NCI-H82 (cell line): Measurements from ENCODE around the gene VCX3A.
"Not testable (repeated sequence)": the region's sequence is repeated elsewhere in the genome, so short reads cannot be mapped to it uniquely, and the experiment has no call there.

Experiments used
- DNase-seq: peaks from one replicate; lab custom pipeline; 2025; lab: John Stamatoyannopoulos, UW

Gene VCX3A

DNA sequence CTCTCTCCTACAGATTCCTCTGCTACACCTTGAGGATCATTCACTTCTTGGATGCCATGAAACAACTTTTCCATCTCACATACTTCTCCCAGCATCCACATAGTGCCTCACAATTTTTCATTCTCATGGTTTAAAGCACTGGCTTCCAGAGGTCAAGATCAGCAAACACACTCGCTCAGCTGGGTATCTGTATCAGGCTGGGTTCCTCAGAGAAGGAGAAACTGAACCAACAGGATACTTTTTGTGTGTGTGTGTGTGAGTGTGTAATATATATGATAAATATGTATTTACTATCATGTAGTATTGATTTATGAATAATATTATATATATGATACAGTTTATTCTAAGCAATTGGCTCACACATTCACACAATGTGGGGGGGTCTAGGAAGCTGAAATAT, at the start of gene VCX3A:
Gene VCX3A, minus strand, starts transcription at position 101 of the 400 bp plus-strand sequence. CDS start 621 bp downstream, outside the sequence.
- not testable (repeated sequence) for DNase-seq

DNA sequence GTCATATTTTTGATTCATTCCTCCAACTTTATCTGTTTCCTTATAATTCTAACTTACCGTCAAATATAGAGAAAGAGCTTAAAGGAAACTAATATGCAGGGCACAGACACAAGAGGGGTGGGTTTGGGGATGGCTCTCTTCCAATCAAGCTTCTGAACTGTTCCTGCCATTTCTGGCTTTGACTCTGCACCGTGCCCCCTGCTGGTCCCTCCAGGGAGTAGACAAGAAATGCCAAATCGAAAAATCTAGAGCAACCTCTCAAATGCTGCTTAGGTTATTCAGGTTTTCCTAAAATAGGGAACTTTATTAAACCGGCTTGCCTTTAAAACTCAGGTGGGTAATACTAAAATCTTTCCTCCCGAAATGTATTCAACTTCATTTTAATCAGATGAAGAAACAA, 39.8 kb upstream of the VCX3A start:
- DNase-seq, result peak; percentile 6

- DNase-seq, result no peak
These were observed 33.1 kb upstream of the VCX3A start for GRCh38 chrX:6568031-6568430.

DNA sequence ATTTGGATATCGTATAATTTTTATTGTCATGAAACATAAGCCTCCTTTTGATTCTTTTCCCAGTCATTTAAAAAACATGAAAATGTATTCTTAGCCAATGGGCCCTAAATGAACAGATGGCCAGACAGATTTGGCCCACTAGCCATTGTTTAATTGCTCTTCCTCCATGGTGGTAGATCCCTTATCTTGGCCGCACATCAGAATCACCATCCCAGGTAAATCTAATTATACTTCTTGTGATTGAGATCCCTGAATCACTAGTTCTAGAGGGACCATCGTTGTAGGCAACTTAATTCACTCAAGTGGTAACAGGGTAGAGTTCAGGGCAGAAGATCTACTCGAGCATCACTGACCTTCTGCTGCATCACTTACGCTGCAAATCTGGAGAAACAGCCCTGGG, 24.1 kb upstream of the VCX3A start:
- DNase-seq, result peak; percentile 30

GRCh38 chrX:6557690-6558089, 22.8 kb upstream of the VCX3A start:
- DNase-seq, result no peak

DNA sequence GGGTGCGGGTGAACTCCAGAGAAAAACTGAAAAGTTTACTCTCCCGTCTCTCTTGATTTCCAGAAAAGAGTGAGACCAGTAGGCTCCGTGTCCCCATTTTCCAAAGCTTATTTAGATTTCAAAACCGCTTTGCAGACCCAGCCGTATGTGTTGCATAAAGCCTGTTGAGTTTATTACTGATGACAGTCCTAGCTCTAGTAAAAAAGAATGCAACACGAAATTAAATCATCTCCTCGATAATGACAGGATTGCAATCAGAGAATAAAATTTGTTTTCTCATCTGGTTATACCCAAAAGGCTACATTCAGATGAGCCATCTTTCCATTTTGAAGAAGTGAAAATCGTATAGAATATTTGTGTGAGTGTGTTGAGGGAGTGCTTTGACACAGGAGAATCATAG, 16.1 kb upstream of the VCX3A start:
- DNase-seq, result no peak

- DNase-seq, result no peak
These were observed 10.8 kb upstream of the VCX3A start for GRCh38 chrX:6545712-6546111.

DNA sequence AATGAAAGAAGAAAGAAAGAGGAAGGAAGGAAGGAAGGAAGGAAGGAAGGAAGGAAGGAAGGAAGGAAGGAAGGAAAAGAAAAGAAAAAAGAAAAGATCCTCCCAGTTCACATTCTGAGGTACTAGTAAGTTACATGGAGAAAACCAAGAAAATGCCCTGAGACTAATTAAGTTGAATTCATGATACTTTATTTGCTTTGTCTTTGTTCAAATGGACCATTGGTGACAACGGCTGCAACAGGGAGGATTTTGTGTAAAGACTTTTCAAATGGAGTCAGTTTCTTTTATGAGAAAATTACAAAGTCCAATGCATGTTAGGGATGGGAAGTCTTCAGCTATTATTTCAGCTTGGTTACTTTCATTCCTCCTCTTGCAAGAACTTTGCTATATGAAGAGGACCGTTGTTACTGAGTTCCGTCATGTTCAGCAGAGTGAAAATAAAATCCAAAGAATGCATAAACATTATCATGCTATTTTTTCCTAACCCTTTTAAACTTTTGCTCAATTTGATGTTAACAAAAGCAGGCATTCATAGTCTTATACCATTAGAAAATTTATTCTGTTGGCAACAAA, 8.3 kb downstream of the VCX3A start:
- DNase-seq, result no peak

- DNase-seq, result no peak
These were observed 17.5 kb downstream of the VCX3A start for GRCh38 chrX:6517376-6517775.

- no peak for DNase-seq
These were observed 28.5 kb downstream of the VCX3A start for GRCh38 chrX:6506444-6506843.

- DNase-seq, result peak; percentile 59
These were observed 29.0 kb downstream of the VCX3A start for GRCh38 chrX:6505960-6506359.

DNA sequence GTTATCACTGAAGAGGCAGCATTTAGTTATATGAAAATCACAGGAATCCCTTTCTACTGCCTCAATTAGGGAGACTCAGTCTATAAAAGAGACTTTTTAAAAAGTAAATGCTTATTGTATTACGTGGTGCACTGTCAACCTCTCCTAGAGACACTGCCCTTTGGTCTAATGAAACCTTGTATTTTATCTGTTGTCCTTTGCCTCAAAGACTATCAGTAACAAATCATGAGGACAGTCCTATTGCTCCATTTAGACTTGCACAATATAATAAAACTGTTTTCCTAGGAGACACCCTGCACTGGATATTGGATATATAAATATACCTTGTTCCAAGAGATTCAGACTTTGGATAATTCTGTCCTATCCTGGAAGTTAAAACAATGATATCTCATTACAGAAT, 34.2 kb downstream of the VCX3A start:
- DNase-seq, result no peak

GRCh38 chrX:6498324-6498723, 36.6 kb downstream of the VCX3A start:
- DNase-seq, result no peak
